Cerebellar cortex (tissue), 1 donor: ENCODE data around the gene MEIOC.
A peak's percentile ranks its signal among the peaks of the same experiment; 100 is the strongest.
"Not testable (repeated sequence)": the region's sequence is repeated elsewhere in the genome, so short reads cannot be mapped to it uniquely, and the experiment has no call there.

Experiments
- DNase-seq: peaks from one replicate; pipeline ENCODE4 v3.0.0-alpha.2; 2015; ENCODE audit warnings: low spot score

MEIOC gene

DNA sequence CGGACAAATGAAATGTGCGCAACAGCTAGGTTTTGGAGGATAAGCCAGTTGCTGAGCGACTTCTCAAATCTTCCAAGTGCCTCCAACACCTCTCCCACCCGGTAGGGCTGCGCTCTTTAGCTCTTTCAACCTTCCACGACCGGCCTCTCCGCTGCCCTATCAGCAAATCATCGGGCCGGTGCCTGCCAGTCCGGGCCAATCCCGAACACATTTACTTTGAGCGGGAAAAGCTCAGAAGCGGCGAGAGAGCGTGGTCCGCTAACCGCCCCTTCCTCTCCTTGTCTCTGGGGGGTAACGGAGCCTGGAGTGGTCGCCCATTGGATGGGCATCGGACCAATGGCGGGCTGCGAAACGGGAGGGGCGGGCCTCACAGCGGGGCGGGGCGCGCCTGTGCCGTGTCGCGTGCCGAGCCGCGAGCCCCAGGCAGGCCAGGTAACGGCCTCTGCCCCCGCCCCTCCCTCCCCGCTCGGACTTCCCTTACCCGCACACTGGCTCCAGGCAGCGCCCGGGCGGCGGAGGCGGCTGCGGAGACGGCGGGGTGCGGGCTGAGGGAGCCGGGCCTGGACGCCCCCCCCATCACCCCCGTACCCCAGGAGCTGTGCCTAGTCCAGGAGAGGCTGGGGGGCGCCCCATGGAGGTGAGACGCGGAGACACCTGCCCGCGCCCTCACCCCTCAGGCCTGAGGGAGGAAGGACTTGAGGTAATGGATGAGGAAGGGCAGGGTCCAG is at the start of gene MEIOC:
Gene MEIOC, plus strand, starts transcription at position 486 of the 728 bp plus-strand sequence. Its CDS starts 146 bp downstream, at position 632.
- DNase-seq: no peak

- DNase-seq: no peak
Measured at GRCh38 chr17:44606658-44607057, 49.6 kb upstream of the MEIOC start.

DNA sequence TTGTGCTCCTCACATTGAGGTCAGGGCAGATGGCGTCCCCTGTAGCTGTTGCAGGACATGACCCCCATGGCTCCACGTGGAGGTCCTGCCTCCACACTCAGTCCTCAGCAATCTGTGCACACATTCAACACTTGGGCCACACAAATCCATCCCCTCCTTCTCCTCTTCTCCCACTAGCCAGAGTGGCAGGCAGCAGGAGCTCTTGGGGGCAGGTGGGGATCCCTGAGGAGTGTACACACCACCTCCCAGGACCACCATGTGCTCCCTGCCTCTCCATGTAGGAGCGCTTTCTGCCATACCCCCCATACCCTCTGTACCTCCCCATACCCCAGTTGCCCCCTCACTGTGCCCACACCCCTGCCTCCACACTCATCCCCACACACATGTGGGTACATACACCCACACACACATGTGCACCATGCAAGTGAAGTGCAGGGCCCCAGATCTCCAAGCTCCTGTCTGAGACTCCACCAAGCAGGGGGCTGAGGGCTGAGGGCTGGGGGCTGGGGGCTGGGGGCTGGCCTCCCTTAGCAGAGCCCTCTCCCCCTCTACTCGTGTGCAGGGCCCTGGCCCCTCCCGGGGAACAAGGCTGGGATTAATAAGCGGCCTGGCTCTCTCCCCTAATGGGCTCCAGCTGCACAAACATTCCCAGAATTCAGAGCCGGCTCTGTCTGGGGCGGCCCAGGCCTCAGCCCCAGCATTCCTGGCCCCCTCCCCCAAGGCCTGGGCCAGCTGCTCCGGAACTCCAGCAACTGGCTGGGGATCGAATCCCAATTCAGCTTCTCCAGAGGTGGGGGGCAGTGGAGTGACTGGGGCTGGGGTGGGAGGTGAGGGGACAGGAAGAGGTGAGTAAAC is 48.2 kb upstream of the MEIOC start:
- no peak for DNase-seq

GRCh38 chr17:44608727-44609435 is 47.4 kb upstream of the MEIOC start:
- no peak for DNase-seq

DNA sequence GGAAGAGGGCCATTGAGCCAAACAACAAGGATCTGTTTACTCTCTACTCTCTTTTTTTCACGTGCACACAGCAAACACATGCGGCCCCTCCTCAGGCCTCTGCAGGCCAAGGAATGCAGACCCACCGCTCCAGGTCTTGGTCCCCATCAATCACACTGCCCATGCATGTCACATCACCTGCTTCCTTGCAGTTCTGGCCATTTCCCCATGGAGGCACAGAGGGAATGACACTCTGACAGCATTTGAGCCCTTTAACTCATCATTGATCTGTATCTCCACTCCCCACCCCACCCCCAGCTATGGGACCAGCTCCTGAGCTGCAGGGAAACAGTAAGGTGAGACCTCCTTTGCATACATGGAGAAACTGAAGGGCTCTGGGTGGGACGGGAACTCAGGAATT is 45.9 kb upstream of the MEIOC start:
- DNase-seq: no peak

DNA sequence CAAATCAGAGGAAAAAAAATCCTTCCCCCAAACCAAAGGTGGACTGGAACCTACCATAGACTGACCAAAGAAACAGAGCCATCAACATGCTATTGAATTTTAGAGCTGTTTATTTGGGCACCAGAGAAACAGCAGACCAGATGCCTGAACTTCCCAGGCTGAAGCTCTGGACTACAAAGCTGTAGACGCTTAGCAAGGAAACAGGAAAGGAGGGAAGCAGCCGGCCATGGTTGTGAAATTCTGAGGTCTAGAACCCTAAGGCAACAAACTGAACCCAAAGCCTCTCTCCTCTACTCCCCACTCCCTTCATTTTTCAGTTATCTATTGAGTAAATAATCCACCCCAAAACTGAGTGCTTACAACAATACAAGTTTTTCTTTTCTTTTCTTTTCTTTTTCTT is 45.4 kb upstream of the MEIOC start:
- DNase-seq: no peak

GRCh38 chr17:44614862-44615261 is 41.4 kb upstream of the MEIOC start:
- no peak for DNase-seq

DNA sequence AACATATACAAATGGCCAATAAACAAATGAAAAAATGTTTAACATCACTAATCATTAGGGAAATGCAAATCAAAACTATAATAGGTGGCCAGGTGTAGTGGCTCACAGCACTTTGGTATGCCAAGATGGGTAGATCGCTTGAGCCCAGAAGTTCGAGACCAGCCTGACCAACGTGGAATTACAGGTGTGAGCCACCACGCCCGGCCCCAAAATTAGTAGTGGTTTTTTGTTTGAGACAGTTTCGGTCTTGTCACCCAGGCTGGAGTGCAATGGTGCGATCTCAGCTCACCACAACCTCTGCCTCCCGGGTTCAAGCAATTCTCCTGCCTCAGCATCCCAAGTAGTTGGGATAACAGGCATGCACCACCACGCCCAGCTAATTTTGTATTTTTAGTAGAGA is 37.6 kb upstream of the MEIOC start:
- not testable (repeated sequence) for DNase-seq

GRCh38 chr17:44623070-44623725 is 33.1 kb upstream of the MEIOC start:
- DNase-seq: no peak

- DNase-seq: no peak
Measured at GRCh38 chr17:44627513-44628242, 28.6 kb upstream of the MEIOC start.

DNA sequence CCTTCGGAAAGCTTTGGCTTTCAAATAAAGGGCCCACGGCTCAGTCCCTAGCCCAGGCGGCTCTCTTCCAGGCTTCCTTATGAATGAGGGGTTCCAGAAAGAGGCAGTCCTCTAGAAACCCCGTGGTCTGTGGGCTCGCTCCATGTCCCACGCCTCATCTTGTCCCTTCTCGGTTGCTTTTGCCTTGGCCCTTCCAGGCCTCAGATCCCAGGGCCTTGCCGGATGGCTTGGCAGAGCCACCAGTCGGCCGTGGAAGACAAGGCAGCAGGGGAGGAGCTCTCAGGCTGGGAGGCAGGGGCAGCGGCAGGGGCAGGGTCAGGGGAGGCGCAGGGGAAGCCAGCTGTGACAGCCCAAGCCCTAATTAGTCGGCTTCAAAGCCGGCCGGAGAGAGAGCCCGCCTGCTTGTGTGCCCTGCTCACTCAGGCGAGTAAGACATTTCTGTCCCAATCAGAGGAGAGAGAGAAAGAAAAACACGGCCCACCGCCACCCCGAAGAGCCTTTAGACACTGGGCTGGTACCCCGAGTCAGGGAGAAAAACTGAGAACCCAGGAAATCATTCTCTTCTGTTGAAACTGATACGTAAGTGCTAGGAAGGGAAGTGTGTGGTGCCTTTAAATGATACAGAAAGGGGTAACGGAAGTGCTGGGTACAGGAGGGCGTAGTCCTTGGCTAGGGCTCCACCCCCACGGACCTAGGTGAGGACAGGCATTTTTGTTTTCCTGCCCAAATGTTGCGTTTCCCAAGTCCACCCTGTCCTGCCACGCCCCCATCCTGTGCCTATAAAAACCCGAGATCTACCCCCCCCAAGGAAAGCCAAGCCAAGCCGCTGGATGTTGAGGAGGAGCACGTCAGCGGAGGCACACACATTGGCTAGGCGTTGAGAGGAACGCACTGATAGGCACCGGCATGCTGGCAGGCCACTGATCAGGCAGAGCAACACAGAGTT is 27.8 kb upstream of the MEIOC start:
- DNase-seq: no peak

- no peak for DNase-seq
Measured at GRCh38 chr17:44629314-44629713, 27.0 kb upstream of the MEIOC start.

DNA sequence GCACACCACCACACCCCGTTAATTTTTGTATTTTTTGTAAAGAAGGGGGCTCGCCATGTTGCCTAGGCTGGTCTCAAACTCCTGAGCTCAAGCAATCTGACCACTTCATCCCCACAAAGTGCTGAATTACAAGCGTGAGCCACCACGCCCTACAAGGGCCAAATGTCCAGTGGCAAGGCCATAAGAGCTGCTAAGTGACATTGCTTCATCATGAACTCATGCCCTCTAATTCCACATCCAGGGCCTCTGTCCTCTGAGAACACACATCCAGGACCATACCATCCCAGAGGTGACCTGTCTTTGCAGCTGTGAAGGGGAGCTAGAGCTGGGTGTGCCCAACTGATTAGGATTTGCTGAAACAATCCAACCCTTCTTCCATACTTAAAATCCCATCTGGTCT is 25.6 kb upstream of the MEIOC start:
- DNase-seq: no peak

DNA sequence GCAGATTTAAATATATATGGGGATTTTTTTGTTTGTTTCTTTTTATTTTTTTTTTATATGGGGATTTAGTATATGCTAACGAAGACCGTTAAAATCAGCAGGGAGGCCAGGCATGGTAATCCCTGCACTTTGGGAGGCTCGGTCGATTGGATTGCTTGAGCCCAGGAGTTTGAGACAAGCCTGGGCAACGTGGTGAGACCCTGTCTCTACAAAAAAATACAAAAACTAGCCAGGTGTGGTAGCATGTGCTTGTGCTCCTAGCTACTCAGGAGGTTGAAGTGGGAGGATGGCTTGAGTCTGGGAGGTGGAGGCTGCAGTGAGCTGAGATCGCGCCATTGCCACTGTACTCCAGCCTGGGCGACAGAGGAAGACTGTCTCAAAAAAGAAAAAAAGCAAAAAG is 22.3 kb upstream of the MEIOC start:
- DNase-seq: no peak

DNA sequence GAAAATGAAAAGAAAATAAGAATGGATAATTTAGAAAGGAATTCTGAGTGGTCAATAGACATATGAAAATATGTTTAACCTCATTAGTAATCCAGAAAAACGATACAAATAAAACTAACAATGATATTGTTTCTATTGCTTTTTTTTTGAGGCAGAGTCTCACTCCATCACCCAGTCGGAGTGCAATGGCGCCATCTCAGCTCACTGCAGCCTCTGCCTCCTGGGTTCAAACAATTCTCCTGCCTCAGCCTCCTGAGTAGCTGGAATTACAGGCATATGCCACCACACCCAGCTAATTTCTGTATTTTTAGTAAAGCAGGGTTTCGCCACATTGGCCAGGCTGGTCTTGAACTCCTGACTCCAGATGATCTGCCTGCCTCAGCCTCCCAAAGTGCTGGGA is 21.9 kb upstream of the MEIOC start:
- DNase-seq: not testable (repeated sequence)

DNA sequence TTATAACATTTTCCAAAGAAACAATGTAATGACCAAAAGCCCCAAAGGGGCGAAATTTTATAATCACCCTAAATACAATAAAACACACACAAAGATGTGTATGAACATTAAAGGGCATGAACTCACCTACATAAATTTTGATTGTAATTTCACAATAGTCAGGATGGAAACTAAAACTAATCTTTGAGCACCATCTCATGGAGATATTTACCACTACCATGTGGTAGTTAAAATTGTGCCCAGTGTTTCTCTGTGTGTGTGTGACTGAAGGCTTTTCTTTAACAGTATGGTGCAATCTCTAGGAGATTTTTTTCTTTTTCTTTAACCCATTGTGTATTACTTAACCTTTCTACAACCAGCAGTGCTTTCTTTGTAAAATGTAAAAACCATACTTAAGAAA is 19.7 kb upstream of the MEIOC start:
- peak; percentile 43 for DNase-seq

DNA sequence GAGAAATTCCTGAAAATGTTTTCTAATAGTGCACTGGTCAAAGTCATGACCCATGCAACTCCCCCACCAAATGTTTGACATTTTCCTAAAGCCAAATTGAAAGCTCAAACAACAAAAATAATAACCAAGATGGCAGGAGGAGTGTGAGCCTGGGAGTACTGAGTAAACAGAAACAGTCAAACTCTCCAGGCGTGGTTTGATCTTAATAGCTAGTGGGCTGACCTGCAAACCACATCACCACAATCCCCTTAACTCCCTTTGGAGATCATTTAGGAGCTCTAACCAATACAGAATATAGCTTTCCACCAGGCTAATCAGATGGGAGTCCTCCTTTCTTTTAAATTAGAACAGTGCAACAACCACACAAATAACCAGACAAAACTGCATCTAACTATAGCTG is 19.2 kb upstream of the MEIOC start:
- no peak for DNase-seq

GRCh38 chr17:44642834-44643233 is 13.4 kb upstream of the MEIOC start:
- DNase-seq: no peak

DNA sequence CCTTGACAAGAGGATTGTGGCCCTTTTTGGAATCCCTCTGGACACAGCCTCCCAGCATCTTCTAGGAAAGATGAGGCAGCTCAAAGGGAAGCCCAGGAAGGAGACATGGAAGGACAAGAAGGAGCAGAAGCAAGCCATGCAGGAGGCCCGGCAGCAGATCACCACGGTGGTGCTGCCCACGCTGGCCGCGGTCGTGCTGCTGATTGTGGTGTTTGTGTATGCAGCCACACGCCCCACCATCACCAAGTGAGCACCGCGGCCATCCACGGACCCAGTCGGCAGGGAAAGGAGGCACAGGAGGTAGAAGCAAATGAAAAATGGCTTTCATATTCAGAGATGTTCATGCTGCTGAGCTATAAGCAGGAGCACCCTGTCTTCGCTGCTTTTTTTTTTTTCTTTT is 10.9 kb upstream of the MEIOC start:
- no peak for DNase-seq

DNA sequence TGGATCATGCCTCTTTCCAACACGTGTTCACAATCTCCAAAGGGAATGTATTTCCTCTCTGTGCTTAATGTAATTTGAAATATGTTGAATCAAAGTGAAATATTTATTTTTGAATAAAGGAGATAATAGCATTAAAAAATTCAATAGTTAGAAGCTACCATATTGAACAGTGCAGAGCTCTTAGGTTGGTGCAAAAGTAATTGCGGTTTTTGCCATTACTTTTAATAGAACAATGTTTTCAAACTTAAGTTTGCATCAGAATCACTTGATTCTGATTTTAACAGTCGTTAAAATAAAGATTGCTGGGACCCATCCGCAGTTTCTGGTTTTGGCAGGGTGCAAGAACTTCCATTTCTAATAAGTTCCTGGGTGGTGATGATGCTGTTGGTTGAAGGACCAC is 10.0 kb upstream of the MEIOC start:
- no peak for DNase-seq
